ENCODE results near the gene SSBP3. TPM values are rescaled to one million over a fixed set of nuclear protein-coding genes. Genes with fewer than 3 reads are reported as not detected.
"Not testable (repeated sequence)": the region's sequence is repeated elsewhere in the genome, so short reads cannot be mapped to it uniquely, and the experiment has no call there.

The SSBP3 gene
- total RNA-seq, 1 donor from 2014 or later = 84.4 TPM

DNA sequence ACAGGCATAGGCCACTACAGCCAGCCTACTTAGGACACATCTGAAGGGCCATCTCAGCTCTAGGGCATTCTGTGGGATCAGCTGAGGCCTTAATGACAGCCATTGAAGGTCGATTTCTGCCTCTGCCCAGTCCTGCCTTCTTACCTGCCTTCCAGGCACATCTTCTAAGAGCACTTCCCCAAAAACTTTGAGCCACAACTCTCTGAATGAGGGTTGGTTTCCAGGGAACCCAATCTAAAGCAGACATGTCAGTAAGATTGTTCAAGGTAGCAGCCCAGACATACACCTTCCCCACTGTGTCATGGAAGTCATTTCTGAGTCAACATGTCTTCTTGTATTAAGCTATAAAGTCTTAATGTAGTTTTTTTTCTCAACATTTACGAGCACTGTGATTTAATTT, 18.2 kb upstream of the SSBP3 start:
- H3K36me3 Mint-ChIP-seq (ENCODE audit: low read depth) = no peaks in the 10 kb centered on the region

GRCh38 chr1:54421101-54421504, 14.9 kb upstream of the SSBP3 start:
- H3K4me1 Mint-ChIP-seq (ENCODE audit: low read depth) = peaks cover 6% of the 10 kb centered on the region
- no peak for DNase-seq (ENCODE audit: low spot score)
- intact Hi-C loops (cut with micrococcal nuclease) = no loop called here
- H3K9me3 Mint-ChIP-seq = no peaks in the 10 kb centered on the region
- H3K36me3 Mint-ChIP-seq (ENCODE audit: low read depth) = no peaks in the 10 kb centered on the region
- H3K4me3 Mint-ChIP-seq (ENCODE audit: low read depth) = no peak overlapping the region
- peaks cover 12% of the 10 kb centered on the region for H3K27me3 Mint-ChIP-seq (ENCODE audit: low read depth)
- H3K27ac Mint-ChIP-seq = no peak overlapping the region

More for the DNA sequence above, 18.2 kb upstream of the SSBP3 start:
- H3K9me3 Mint-ChIP-seq = no peaks in the 10 kb centered on the region
- no peaks in the 10 kb centered on the region for H3K4me1 Mint-ChIP-seq (ENCODE audit: low read depth)
- no peak for DNase-seq (ENCODE audit: low spot score)
- no peak overlapping the region for H3K4me3 Mint-ChIP-seq (ENCODE audit: low read depth)
- H3K27ac Mint-ChIP-seq = no peak overlapping the region
- peaks cover 5% of the 10 kb centered on the region for H3K27me3 Mint-ChIP-seq (ENCODE audit: low read depth)
- intact Hi-C loops (cut with micrococcal nuclease) = no loop called here

GRCh38 chr1:54418598-54418997, 12.4 kb upstream of the SSBP3 start:
- H3K4me3 Mint-ChIP-seq (ENCODE audit: low read depth); H3K36me3 Mint-ChIP-seq (ENCODE audit: low read depth): not testable (repeated sequence)

DNA sequence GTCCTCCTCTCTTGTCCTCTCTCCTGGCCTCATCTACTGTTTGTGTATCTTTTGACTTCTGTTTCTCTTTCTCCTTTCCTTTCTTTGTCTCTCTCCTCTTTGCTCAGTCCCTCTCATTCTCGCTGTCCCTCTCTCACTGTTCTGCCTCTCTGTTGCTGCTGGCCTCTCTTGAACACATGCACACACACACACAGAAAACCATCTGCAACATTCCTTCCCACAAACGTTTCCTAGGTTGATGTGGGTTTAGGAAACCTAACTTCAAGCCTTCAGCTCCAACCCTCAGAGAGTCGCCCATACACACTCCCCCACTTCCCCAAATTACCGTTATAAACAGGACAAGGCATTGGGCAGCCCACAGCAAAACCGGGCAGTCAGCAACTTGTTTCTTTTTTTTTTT, 10.9 kb upstream of the SSBP3 start:
- no peak overlapping the region for H3K27ac Mint-ChIP-seq
- H3K4me1 Mint-ChIP-seq (ENCODE audit: low read depth) = peaks cover 14% of the 10 kb centered on the region
- H3K9me3 Mint-ChIP-seq = no peaks in the 10 kb centered on the region
- no peak for DNase-seq (ENCODE audit: low spot score)
- intact Hi-C loops (cut with micrococcal nuclease) = no loop called here
- H3K27me3 Mint-ChIP-seq (ENCODE audit: low read depth) = peaks cover 13% of the 10 kb centered on the region
- H3K4me3 Mint-ChIP-seq (ENCODE audit: low read depth) = no peak overlapping the region
- H3K36me3 Mint-ChIP-seq (ENCODE audit: low read depth) = no peaks in the 10 kb centered on the region

More at GRCh38 chr1:54418598-54418997, 12.4 kb upstream of the SSBP3 start:
- H3K27me3 Mint-ChIP-seq (ENCODE audit: low read depth) = peaks cover 18% of the 10 kb centered on the region
- H3K9me3 Mint-ChIP-seq; DNase-seq (ENCODE audit: low spot score); intact Hi-C loops (cut with micrococcal nuclease); H3K4me1 Mint-ChIP-seq (ENCODE audit: low read depth); H3K27ac Mint-ChIP-seq: not testable (repeated sequence)

DNA sequence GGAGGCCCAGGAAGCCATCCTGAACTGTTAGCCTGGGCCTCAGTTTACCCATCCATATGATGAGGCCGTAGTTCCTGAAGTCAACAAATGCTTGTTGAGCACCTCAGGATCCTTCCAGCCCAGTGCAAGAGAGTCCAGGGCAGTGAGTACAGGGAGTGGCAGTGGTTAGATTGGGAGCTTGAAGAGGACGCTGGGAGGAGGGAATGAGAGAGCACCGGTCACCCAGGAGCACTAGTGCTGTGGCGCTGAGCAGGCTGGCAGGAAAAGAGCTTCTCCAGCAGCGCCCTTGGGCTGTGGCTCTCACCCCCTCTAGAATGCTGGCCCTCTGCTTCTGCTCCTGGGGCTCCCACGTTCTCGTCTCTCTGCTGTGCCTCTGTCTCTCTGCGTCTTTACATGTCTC, 10.2 kb upstream of the SSBP3 start:
- H3K4me3 Mint-ChIP-seq (ENCODE audit: low read depth) = no peak overlapping the region

DNA sequence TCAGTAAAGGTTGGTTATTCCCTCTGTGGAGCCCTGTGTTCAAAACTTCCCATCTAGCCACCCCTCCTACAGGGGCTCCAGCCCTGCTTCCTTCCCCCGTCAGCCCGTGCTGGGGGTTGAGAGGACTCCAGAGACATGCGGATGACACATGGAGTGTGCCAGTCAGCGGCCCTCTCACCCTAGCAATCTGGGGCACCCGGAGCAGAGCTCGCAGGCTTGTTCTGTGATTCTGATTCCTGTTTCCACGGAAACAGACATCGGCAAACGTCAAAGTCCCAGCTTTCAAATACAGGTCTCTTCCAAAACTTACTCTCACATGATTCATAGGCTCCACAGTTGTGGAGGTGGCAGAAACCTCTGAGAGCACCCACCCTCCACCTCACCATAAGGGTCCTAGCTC, 9.8 kb upstream of the SSBP3 start:
- Mint-ChIP-seq H3K9me3 (no peaks in the 10 kb centered on the region), H3K27me3 (ENCODE audit: low read depth) (peaks cover 13% of the 10 kb centered on the region), H3K36me3 (ENCODE audit: low read depth) (no peaks in the 10 kb centered on the region), H3K4me3 (ENCODE audit: low read depth) (no peak overlapping the region), H3K4me1 (ENCODE audit: low read depth) (peaks cover 14% of the 10 kb centered on the region), H3K27ac (no peak overlapping the region)
- intact Hi-C loops (cut with micrococcal nuclease) = no loop called here
- DNase-seq (ENCODE audit: low spot score) = no peak

More for the DNA sequence above, 10.2 kb upstream of the SSBP3 start:
- H3K36me3 Mint-ChIP-seq (ENCODE audit: low read depth) = no peaks in the 10 kb centered on the region
- H3K27ac Mint-ChIP-seq = no peak overlapping the region
- no peak for DNase-seq (ENCODE audit: low spot score)
- no peaks in the 10 kb centered on the region for H3K9me3 Mint-ChIP-seq
- peaks cover 13% of the 10 kb centered on the region for H3K27me3 Mint-ChIP-seq (ENCODE audit: low read depth)
- intact Hi-C loops (cut with micrococcal nuclease) = no loop called here
- H3K4me1 Mint-ChIP-seq (ENCODE audit: low read depth) = peaks cover 14% of the 10 kb centered on the region

- peaks cover 14% of the 10 kb centered on the region for H3K4me1 Mint-ChIP-seq (ENCODE audit: low read depth)
- peaks cover 13% of the 10 kb centered on the region for H3K27me3 Mint-ChIP-seq (ENCODE audit: low read depth)
These were observed 9.3 kb upstream of the SSBP3 start for GRCh38 chr1:54415533-54415932.

DNA sequence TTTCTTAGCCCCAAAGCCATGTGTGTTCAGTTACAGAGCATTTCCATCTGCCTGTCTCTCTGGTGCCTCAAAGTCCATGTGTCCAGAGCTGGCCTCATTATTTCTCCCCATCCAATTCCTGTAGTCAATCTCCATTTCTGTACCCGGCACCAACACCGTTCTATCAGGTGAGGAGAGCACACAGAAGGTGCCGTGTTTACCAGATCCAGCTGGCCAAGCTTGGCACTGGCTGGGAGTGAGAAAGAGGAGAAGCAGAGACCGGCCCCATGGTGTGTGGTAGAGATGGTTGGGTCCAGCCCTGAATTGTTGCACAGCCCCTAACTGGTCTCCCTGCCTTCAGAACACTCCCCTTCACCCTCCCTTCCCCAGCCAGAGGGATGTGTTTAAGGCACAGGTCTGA, 7.5 kb upstream of the SSBP3 start:
- H3K36me3 Mint-ChIP-seq (ENCODE audit: low read depth) = no peaks in the 10 kb centered on the region
- no peak for DNase-seq (ENCODE audit: low spot score)
- intact Hi-C loops (cut with micrococcal nuclease) = no loop called here
- peaks cover 13% of the 10 kb centered on the region for H3K27me3 Mint-ChIP-seq (ENCODE audit: low read depth)
- peaks cover 27% of the 10 kb centered on the region for H3K4me1 Mint-ChIP-seq (ENCODE audit: low read depth)
- no peaks in the 10 kb centered on the region for H3K9me3 Mint-ChIP-seq
- no peak overlapping the region for H3K4me3 Mint-ChIP-seq (ENCODE audit: low read depth)
- H3K27ac Mint-ChIP-seq = no peak overlapping the region

More at GRCh38 chr1:54415533-54415932, 9.3 kb upstream of the SSBP3 start:
- H3K9me3 Mint-ChIP-seq = no peaks in the 10 kb centered on the region
- no peak overlapping the region for H3K4me3 Mint-ChIP-seq (ENCODE audit: low read depth)
- H3K27ac Mint-ChIP-seq = no peak overlapping the region
- intact Hi-C loops (cut with micrococcal nuclease) = no loop called here
- no peaks in the 10 kb centered on the region for H3K36me3 Mint-ChIP-seq (ENCODE audit: low read depth)
- DNase-seq (ENCODE audit: low spot score) = no peak

GRCh38 chr1:54413295-54413694, 7.1 kb upstream of the SSBP3 start:
- H3K36me3 Mint-ChIP-seq (ENCODE audit: low read depth) = no peaks in the 10 kb centered on the region
- no peak for DNase-seq (ENCODE audit: low spot score)
- intact Hi-C loops (cut with micrococcal nuclease) = no loop called here
- H3K27me3 Mint-ChIP-seq (ENCODE audit: low read depth) = peaks cover 13% of the 10 kb centered on the region
- peak overlapping the region; percentile 58 for H3K27ac Mint-ChIP-seq
- no peaks in the 10 kb centered on the region for H3K9me3 Mint-ChIP-seq
- H3K4me1 Mint-ChIP-seq (ENCODE audit: low read depth) = peaks cover 31% of the 10 kb centered on the region
- H3K4me3 Mint-ChIP-seq (ENCODE audit: low read depth) = peak overlapping the region; percentile 57

GRCh38 chr1:54410359-54410758, 4.2 kb upstream of the SSBP3 start:
- no peak overlapping the region for H3K27ac Mint-ChIP-seq
- no peaks in the 10 kb centered on the region for H3K9me3 Mint-ChIP-seq
- peaks cover 6% of the 10 kb centered on the region for H3K27me3 Mint-ChIP-seq (ENCODE audit: low read depth)
- no peak overlapping the region for H3K4me3 Mint-ChIP-seq (ENCODE audit: low read depth)
- intact Hi-C loops (cut with micrococcal nuclease) = no loop called here
- H3K4me1 Mint-ChIP-seq (ENCODE audit: low read depth) = peaks cover 36% of the 10 kb centered on the region
- no peaks in the 10 kb centered on the region for H3K36me3 Mint-ChIP-seq (ENCODE audit: low read depth)
- DNase-seq (ENCODE audit: low spot score) = no peak

DNA sequence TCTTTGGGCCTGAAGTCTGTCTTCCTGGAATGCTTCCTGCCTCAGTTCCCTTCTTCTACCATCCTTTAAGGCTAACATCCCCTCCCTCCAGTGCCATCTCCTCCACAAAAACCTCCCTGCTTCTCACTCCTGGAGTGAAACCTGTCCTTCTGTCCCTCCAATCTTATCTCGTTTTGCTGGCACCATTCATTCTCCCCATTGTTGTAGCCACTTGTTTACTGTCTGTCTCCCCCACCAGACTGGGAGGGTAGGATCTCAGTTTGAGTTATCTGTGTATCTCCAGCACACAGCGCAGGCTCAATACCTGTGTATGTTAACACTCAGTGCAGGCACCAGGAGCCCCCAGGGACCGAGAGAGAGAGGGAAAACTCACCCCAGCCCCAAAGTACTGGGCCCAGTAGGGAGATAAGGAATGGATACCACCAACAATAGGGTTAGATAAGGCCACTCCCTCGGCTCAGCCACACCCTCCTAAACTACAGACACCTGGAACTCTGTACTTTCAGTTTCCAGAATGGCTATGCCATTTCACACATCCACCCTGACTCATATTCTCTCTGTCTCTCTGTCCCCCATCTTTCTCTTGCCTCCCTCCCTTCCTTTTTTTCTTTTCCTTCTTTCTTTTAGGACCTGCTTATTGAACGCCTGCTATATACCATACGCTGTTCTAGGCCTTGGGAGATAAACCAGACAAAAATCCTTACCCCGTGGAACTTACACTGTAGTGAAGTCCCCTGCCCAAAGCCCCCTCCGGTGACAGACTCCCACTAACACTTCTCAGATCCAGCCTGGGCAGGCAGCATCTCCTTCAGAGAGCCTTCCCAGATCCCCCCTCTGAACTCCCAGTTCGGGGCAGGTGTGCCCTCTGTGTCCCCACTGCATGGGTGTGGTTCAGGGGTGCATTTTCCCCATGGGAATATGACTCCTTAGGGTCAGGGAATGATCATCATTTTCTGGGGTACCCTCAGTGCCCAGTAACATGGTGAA, 3.3 kb upstream of the SSBP3 start:
- Mint-ChIP-seq H3K36me3 (ENCODE audit: low read depth) (peaks cover 4% of the 10 kb centered on the region), H3K27ac (peak overlapping the region; percentile 59), H3K9me3 (no peaks in the 10 kb centered on the region), H3K4me3 (ENCODE audit: low read depth) (peak overlapping the region; percentile 45), H3K4me1 (ENCODE audit: low read depth) (peaks cover 40% of the 10 kb centered on the region), H3K27me3 (ENCODE audit: low read depth) (no peaks in the 10 kb centered on the region)
- peak; percentile 35 for DNase-seq (ENCODE audit: low spot score)
- intact Hi-C loops (cut with micrococcal nuclease) = loop anchor here (5.0 to 10.0 kb wide), 2 partner anchors 133 to 465 kb away; partner anchors contain the start of genes IFT25 and LRRC42

DNA sequence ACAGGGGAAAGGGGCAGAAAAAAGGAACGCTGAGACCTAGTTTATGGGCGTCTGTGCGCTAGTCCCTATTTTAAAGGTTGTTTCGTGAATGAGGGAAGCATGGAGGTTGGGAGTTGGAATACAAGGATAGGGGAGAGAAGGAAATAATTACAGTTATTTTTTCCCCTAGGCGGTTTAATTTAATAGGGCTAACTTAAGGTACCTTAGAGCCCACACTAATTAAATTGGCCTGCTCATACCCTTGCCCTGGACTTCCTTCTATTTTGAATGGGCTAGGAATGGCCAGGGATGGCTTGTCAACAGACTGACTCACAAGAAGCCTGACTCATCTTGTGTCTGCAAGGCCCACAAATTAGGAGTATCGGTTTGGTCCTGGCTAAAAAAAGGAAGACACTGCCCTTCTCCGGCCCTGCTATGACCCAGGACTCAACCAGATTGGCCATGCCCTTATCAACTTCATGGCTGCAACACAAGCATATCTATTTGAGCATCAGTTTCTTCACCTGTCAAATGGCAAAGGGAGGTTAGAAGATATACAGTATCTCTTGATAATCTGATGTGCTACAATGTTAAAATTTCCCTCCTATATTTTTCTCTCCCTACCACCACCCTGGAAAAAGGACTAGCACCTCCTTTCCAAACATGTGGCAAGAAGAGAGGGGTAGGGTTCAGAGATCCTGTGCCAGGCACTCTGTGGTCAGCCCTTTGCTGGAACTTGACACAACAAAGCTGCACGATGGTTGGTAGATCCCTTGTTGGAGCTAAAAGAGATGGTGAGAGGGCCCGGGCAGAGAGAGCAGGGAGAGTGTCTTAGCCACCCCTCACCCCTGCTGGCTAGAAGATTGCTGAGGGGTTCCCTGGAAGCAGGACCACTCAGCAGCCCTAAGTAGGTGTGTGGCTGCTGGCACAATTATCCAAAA, 2.2 kb upstream of the SSBP3 start:
- no peak for DNase-seq (ENCODE audit: low spot score)
- H3K36me3 Mint-ChIP-seq (ENCODE audit: low read depth) = peaks cover 14% of the 10 kb centered on the region

More for the DNA sequence above, 2.2 kb upstream of the SSBP3 start:
- no peaks in the 10 kb centered on the region for H3K9me3 Mint-ChIP-seq
- H3K4me1 Mint-ChIP-seq (ENCODE audit: low read depth) = peaks cover 47% of the 10 kb centered on the region
- H3K27me3 Mint-ChIP-seq (ENCODE audit: low read depth) = no peaks in the 10 kb centered on the region
- peak overlapping the region; percentile 90 for H3K4me3 Mint-ChIP-seq (ENCODE audit: low read depth)
- peak overlapping the region; percentile 94 for H3K27ac Mint-ChIP-seq
- intact Hi-C loops (cut with micrococcal nuclease) = loop anchor here (5.0 to 10.0 kb wide), 2 partner anchors 134 to 464 kb away; partner anchors contain the start of genes IFT25 and LRRC42
